ENCODE measurements around the gene CYP4V2.

Gene CYP4V2

DNA sequence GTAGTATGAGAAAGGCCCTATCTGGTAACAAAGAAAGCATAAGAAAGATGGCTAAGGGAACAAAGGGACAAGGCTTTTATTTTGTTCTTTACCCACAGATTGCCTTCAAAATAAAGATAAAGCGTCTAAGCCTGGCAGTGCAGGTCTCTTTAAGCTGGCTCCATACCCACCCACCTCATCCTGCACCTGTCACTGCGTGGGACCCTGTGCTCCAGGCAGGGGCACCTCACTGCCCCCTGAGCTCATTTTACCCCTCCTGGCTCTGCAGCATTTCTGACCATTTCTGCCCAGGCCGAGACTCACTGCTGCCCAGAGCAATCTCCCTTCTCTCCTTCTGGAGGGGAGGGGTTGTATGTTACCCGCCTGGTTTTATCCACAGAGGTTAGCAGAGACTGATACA, 1.7 kb upstream of the CYP4V2 start:
- no peak for DNase-seq

DNA sequence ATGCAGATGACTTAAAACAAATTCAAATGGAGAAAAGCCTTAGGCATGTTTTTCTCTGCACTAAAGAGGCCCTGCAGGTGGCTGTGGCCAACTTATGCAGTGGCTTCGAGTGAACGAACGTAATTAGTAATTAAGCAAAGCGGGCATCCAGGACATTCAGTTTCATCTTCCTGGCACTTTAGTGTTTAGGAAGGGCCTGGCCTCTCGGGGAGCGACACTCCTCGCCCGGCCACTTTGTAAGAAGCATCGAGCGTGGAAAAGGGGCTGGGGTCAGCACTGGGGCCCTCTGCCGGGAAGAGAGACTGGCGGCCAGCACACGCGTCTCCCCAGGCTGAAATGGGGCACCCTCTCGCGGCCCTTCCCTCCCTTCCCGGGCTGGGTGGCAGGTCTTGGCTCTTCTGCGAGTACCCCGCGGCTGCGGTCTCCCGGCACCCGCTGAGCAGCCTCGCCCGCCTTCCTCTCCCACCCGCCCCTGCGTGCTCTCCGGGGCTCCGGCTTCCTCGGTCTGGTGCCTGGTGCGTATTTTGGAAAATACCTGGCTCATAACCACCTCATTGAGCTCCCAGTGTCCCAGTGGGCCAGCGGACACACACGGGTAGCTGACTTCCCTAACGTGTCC, 677 bp upstream of the CYP4V2 start:
- peak; percentile 44 for DNase-seq

DNA sequence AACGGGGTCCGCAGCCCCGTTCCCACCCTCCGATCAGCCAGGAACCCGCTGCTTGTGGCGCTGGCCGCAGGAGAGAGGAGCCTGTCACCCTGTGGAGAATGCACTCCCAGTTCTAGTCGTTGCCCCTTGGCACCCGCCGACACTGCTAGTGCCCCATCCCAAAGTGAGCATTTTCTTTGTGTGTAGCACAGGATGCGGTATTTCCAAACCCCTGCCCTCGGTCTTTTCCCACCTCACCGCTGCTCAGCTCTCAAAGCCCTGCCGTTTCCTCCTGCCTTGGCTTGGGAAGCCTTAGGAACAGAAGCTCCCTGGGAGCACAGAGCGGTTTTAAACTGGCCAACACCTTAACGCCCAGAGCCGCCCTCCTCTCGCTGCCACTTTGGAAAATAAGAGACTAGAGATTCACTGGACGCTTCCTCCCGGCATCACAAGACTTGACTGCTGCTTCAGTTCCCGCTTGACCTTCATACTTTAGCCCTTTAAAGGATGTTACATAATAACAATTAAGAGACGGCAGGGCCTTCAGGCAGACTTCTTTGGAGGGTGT, 772 bp downstream of the CYP4V2 start:
- peak; percentile 23 for DNase-seq

DNA sequence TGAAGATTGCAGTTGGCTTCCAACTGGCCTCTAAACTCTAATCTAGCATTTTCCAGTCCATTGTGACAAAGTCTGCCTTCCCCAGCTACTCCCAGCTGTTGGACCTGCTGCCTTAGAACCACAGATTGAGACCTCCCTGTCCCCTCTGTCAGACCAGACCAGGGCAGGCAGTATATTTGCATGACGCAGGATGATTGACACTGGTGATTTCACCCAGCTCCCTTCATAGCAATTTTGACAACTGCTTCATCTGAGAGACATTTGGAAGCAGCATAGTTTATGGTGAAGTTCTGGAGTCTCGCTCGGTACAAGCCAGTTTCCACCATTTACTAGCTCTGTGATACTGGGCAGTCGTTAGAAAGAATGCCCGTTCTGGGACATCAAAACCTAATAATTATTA, 2.5 kb downstream of the CYP4V2 start:
- DNase-seq: no peak

DNA sequence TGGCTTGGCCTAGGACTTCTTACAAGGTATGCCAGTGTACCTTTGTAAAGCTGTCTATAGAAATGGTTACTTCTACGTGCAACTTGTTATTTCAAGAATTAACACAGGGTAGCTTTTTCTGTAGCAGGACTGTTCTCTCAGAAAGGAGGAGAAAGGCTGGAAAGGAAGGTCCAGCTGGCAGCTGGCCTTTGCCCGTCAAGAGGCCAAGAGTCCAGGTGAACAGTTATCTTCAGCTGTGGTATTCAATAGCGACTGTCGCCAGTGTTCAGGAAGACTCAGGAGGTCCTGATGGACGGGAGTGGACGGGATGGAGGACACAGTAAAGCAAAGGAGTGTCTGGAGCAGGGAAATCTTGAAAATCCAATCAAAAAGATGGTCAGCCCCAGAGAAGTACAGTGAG, 4.7 kb downstream of the CYP4V2 start:
- no peak for DNase-seq

DNA sequence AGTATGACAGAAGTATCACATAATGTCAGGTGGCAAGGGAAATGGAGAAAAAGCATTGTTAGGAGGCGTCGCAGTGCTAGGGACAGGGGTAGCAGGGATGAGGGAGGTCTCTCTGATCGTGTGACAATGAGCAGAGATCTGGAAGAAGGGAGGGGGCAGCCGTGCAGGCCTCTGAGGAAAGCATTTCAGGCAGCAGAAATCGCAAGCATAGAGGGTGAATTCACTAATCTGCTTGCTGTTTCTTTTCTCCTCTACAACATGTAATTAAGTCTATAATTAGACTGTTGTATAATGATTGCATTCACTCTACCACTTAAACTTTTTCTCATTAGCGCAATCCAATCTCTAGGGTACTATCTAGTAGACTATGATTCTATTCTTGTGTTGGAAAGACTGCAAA, 9.1 kb downstream of the CYP4V2 start:
- DNase-seq: no peak

DNA sequence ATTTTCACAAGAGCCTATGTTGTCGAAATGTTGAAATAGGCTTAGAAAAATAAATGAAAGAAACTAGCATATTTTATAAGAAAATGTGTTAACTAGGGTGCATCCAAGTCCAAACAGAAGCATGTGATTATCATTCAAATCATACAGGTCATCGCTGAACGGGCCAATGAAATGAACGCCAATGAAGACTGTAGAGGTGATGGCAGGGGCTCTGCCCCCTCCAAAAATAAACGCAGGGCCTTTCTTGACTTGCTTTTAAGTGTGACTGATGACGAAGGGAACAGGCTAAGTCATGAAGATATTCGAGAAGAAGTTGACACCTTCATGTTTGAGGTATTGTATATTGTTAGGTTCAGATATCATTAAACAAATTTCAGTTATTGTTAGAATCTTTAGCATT, 9.6 kb downstream of the CYP4V2 start:
- DNase-seq: no peak

DNA sequence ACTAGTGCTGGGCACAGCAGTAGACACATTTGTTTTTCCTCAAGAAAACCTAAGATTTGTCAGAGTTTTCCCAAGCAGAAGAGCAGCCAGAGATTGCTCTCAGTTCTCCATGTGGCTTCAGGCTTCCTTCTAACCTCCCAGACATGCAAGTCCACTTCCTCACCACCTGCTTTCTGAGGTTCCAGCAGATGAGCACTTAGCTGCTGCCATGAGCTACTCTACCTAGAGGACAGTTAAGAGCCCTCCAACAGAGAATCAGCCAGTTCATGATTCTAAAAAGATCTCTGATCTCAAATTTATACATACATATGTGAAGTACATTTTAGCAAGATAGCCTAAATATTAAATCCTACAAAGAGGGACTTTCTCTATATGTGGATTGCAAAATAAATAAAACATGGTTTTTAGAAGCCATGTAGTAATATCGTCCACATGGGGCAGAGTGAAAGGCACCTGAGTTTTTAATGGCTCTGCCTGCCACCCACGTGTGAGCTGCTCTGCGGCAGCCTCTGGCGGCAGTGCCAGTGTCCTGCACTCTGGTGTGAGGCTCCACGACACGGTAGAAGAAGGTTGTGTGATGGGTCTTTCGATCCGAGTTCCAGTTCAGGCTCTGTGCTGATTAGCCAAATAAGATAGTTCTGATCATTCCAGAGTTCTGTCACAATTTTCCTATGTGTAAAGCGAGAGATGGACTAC, 10.3 kb downstream of the CYP4V2 start:
- DNase-seq: peak; percentile 39

DNA sequence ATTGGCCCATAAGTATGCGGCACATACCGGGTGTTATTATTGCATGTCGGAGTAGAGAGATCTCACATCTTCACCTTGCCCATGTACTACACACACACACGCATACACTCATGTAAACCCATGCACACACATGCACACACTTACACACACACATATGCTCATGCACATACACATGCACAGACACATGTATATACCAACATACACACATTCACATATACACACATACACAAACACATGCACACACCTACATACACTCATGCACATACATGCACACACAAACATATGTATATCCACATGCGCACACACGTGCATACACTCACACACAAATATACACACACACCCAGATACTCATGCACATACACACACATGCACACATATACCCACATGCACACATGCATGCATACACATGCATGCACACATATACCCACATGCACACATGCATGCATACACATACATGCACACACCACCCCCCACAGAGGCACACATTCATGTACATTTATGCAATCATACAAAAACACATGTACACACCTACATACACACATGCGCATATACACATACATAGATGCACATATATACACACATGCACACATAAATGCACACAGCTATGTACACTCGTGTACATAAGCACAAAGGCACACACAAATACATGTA, 11.2 kb downstream of the CYP4V2 start:
- DNase-seq: no peak

DNA sequence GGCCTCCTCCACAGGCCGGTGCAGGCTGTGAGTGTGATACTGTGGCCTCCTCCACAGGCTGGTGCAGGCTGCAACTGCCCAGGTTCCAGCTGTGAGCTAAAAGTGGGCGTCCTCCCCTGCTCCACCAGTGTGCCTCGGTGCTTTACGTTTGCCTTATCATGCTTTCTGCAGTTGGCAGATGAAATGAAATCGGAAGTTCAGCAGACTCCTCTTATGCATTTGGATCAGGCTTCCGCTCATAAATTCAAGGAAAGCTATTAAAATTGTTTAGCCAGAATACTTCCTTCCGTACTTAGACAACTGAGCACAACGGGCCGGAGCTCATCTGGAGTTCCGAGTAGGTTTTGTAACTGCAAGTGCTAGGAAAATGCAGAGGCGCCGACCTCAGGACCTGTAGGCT, 12.0 kb downstream of the CYP4V2 start:
- no peak for DNase-seq

DNA sequence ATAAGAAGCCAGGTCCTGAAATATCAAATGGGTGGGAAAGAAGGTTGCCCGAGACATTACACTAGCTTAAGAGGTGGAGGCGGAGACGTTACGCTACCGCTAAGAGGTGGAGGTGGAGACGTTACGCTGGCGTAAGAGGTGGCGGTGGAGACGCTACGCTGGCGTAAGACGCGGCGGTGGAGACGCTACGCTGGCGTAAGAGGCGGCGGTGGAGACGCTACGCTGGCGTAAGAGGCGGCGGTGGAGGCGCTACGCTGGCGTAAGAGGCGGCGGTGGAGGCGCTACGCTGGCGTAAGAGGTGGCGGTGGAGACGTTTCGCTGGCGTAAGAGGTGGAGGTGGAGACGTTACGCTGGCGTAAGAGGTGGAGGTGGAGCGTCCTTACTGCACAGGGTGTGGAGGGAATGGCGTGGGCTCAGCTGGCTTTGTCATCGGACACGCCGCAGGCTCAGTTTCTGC, 12.8 kb downstream of the CYP4V2 start:
- DNase-seq: no peak

DNA sequence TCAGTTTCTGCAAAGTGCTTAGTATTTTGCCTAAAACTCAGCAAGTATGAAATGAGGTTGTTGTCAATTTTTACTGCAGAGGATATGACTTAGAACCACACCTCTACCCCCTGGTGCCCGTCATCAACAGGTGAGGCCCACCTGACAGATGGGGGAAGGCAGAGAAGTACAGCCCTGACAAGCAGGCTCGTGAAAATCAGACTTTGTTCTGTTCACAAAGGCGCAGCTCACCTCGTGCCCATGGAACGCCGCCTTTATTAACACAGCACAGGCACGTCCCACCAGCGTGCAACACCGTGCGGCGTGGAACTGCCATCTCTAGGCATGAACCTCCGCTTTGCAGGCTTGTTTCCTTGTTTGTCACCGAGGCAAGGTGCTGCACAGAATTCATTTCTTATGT, 13.3 kb downstream of the CYP4V2 start:
- DNase-seq: no peak

DNA sequence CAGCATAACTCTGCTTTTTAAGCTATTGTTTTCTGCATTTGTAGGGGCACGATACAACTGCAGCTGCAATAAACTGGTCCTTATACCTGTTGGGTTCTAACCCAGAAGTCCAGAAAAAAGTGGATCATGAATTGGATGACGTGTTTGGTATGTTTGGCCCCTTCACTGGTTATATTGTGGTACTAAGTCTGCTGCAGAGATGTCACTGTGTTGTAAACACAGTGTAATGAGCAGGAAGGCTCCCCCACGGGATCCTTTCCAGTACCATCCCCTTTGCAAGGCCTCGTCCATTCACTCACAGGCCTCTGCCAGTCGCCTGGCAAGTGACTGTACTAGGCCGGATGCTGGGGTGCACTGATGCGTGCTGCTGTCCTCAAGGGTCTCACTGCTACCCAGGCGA, 13.8 kb downstream of the CYP4V2 start:
- no peak for DNase-seq

DNA sequence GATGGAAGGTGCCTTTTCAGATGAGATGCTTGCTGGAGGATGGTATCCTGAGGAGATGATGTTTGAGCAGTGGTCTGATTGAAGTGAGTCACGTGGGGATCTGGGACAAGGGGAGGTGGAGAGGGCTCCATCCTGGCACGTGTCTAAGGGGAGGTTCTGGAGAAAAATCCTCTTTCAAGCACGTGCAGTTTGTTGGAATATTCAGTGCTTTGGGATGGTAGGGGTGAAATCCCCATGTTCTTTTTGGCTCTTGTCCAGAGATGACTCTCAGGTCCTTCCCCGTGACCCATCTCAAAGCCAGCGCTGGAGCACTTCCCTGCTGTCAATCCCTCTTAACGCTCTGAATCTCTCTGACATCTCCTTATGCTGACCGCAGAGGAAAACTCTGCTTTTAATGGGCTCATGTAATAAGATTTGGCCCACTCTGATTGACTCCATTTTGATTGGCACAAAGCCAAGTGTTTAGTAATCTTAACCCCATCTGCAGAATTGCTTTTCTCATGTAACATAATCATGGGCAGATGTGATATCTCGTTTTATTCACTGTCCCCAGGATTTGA, 25.2 kb downstream of the CYP4V2 start:
- no peak for DNase-seq

DNA sequence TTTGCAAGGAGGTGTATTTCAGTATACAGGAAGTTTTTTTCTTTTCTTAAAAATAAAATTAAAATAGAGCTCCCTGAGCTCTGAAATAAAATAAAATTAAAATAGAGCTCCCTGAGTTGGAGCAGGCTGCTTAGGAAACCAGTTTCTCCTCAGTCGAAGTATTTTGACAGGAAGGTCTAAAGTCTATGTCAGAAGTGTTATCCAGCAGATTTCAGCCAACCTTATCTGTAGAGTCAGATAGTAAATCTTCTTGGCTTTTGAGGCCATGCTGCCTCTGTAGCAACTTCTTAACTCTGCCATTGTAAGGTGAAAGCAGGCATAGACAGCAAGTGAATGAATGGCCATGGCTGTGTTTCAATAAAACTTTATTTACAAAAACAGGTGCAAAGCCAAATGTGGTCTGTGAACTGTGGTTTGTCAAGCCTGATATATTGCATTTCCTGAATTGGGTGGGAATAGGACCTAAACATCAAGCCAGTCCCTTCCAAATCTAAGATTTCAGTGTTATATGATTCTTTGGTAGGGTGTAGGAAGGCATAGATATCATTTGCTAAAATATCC, 26.4 kb downstream of the CYP4V2 start:
- no peak for DNase-seq

DNA sequence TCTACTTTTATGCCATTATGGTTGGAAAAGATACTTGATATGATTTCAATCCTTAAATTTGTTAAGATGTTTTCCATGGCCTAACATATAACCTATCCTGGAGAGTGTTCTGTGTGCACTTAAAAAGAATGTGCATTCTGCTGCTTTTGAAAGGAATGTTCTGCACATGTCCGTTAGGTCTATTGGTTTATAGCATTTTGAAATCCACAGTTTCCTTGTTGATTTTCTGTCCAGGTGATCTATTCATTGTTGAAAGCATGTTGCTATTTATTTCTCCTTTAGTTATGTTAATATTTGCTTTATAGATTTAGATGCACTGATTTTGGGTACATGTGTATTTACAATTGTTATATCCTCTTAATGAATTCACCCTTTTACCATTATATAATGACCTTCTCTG, 30.3 kb downstream of the CYP4V2 start:
- DNase-seq: no peak

DNA sequence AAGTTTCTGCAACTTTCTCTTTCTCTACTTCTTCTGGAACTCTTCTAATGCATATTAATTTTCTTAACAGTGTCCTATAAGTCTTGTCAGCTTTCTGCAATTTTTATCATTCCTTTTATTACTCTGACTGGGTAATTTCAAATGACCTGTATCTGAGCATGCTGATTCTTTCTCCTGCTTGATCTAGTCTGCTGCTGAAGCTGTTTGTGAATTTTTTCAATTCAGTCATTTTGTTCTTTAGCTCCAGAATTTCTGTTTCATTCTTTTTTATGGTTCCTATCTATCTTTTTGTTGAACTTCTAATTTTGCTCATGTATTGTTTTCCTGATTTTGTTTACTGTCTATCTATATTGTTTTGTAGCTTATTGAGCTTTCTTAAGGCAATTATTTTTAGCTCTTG, 34.5 kb downstream of the CYP4V2 start:
- no peak for DNase-seq

DNA sequence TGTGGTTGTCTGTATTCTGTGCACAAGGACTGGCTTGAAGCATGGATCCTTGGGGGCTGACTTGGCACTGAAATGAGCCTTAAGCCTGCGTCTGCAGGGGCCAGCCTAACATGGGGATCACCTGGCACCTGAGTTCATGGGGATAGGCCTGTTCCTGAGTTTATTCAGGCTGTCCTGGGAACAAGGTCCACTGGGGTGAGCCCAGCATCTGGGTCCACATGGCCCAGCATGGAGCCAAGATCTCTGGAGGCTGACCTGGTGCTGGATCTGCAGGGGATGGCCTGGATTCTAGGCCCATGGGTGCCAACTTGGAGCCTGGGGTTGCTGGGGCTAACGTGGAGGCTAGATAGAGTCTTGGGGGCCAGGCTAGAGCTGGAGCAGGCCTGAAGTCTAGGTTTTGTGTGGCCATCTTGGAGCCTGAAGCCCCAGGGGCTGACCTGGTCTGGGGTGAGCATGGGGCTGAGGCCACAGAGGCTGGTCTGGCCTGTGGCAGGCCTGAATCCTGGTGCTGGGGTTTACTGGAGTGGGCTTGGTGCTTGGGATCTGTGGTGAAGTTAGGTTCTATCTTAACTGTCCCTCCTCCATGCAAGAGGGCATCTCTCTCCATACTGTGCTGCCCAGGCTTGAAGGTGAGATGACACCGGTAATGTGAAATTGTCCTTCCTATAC, 35.3 kb downstream of the CYP4V2 start:
- DNase-seq: no peak

DNA sequence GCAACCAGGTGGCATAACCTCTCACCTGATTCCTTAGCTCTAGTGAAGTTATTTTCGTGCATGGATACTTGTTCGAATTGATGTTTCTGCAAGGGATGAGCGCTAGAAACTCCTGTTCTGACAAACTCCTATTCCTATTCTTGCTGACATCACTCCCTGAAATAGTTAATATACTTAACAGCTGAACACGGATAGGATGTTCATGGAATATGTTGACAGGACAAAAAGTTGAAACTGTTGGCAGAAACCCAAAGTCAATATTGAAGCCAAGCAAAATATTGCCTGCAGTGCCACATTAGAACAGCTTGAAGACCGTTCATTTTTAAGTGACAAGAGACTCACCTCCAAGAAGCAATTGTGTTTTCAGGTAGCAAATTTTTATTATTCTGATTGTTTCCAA, 35.9 kb downstream of the CYP4V2 start, which contains the start of gene KLKB1:
KLKB1 (plus strand) TSS at position 287 of the 400 bp plus-strand sequence. CDS start 689 bp downstream, outside the sequence.
- DNase-seq: no peak

DNA sequence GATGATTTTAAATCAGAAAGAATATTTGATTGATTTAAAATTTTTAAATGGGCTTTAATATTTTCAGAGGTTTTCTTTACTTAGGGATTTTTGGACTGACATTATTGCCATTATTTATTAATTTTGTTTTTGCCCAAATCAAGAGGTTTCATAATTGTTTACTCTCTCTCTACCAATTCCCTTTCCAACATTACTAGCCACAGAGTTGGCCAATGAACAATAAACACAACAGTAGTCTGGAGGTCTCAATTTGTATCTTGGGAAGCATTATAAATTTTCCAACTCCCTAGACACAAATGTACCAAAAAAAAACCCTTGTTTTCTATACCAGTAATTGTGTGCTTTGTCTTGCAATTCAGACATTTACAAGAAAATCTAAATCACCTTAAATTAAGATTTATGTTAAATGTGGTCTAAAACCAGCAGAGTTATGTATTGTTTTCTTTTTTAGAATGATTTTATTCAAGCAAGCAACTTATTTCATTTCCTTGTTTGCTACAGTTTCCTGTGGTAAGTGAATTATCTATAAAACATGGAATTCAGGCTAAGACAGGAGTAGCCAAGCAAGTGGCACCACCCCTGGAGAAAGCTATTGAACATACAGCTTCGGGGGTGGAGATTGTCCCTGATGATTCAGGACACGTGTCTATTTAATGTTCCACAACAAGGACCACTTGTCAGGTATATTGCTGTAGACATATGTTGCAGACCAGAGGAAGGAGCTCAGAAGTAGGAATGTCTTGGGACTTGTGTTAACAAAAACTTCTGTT, 36.6 kb downstream of the CYP4V2 start:
- DNase-seq: no peak

DNA sequence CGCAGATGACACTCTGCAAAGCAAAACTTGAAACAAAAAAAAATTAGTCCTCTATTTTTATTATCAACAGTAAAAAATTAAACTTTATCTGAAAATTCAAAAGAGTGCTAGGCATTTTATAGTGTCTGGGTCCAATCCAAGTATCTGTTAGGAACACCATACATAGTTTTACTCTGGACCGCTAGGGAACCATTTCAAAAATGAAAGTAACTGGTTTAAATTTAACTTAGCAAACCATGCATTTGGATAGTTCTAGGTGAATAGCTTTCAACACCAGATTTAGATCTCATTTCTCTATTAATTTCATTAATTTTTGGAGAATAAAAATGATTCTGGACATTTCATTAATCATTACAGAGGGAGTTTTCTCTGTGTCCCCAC, 37.1 kb downstream of the CYP4V2 start:
- no peak for DNase-seq

DNA sequence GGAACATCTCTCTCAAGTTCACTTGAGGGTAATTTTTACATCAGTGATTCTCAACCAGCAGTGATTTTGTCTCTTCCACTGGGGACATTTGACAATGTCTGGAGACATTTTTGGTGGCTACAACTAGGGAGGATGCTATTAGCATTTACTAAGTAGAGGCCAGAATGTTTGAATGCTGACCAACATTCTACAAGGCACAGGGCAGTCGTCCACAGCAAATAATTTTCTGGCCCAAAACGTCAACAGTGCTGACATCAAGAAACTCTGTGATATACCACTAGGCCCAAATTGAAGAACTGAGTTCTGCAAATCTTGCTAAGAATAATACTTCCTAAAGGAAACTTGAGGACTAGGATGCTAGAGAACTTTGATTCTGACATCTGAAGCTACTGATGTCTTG, 43.0 kb downstream of the CYP4V2 start:
- DNase-seq: no peak

Data from activated gamma-delta T cell treated with Interleukin-2 at 50 U/mL for 16 hours (primary cell).